ENCODE data around the gene FMO5.

GRCh38 chr1:147213271-147213670, 11.9 kb downstream of the FMO5 start:
- no peak for TF ChIP-seq EZH2phosphoT487 (IDR thresholded peaks at IDR 0.05; ENCODE audit: borderline replicate concordance, low read length)
- TF ChIP-seq, protein P1, sequence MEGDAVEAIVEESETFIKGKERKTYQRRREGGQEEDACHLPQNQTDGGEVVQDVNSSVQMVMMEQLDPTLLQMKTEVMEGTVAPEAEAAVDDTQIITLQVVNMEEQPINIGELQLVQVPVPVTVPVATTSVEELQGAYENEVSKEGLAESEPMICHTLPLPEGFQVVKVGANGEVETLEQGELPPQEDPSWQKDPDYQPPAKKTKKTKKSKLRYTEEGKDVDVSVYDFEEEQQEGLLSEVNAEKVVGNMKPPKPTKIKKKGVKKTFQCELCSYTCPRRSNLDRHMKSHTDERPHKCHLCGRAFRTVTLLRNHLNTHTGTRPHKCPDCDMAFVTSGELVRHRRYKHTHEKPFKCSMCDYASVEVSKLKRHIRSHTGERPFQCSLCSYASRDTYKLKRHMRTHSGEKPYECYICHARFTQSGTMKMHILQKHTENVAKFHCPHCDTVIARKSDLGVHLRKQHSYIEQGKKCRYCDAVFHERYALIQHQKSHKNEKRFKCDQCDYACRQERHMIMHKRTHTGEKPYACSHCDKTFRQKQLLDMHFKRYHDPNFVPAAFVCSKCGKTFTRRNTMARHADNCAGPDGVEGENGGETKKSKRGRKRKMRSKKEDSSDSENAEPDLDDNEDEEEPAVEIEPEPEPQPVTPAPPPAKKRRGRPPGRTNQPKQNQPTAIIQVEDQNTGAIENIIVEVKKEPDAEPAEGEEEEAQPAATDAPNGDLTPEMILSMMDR (IDR thresholded peaks at IDR 0.05; ENCODE audit: low read depth, low read length, poor library complexity, severe bottlenecking) = no peak
